Testis (tissue), 2 donors: ENCODE results near the gene G2E3.

ENCODE experiments used
- CTCF ChIP-seq, 3 experiments: fragments of 450-650 bp in 2 of 3; fragments of 200-600 bp in 1 of 3; sonication (generic) in 1 of 3; IDR thresholded peaks; one replicate each; pipeline ENCODE4 v1.5.1; 2016 to 2019; ENCODE audit warnings: antibody characterized with exemption in 3 of 3, mild to moderate bottlenecking in 2 of 3, moderate library complexity in 1 of 3
- POLR2A ChIP-seq: fragments of 450-650 bp; IDR thresholded peaks from one replicate; pipeline ENCODE4 v1.6.1; 2017; ENCODE audit warnings: antibody characterized with exemption, mild to moderate bottlenecking, moderate library complexity

- TF ChIP-seq CTCF (IDR thresholded peaks at IDR 0.05) (no peak), POLR2A (no peak)
These were observed 42.3 kb downstream of the G2E3 start for GRCh38 chr14:30600922-30601918.
